ENCODE measurements around the gene KLRG1.

- TF ChIP-seq EZH2phosphoT487 (conservative IDR thresholded peaks at IDR 0.05; ENCODE audit: low read length) (no peak), CTCF (IDR thresholded peaks at IDR 0.05; ENCODE audit: insufficient read depth, low read length, poor library complexity, severe bottlenecking) (no peak)
Measured at GRCh38 chr12:9040484-9041186, 51.3 kb downstream of the KLRG1 start.
